ENCODE data around the gene ARSB. TPM values are rescaled to one million over a fixed set of nuclear protein-coding genes. Genes with fewer than 3 reads are reported as not detected.

Gene ARSB
- total RNA-seq, 2 experiments from 2014 or later: 7.6 to 8.0 TPM

DNA sequence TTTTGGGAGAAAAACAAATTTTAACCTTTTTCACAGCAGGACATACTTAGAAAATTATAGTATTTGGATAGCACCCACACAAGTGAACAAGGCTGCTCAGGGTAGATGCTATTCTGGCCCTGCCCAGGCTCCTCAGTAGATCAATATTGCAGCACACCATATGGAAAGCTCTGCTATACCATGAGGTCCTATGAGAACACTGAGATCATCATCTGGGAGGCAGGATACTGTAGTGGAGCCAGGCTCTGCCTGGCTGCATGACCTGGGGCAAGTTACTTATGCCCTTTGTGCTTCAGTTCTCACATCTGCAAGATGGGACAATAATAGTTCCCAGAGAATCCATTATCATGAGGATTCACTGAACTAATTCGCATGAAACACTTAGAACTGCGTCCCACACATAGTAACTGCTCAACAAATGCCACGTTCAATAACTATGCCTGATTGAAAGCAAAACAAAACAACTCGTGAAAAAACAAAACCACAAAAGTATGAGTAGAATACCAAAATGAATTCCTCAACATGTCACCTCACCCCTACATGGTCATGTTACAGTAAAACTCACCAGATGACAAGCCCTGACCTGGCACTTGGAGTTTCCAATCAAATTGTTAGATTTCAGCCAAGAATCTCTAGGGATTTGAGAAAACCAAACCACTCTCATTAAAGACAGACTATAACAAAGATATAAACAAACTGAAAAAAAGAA, 31.9 kb downstream of the ARSB start:
- intact Hi-C loops (cut with DNase I, micrococcal nuclease): no loop called here
- H3K4me3 Mint-ChIP-seq: no peak overlapping the region
- no peak overlapping the region for H3K27ac Mint-ChIP-seq
- peaks cover 11% of the 10 kb centered on the region for H3K36me3 Mint-ChIP-seq (ENCODE audit: low read depth)
- H3K9me3 Mint-ChIP-seq (ENCODE audit: low read depth): no peaks in the 10 kb centered on the region
- ChIA-PET CTCF (interaction anchor here (0.7 kb wide), 1 partner anchor 73 kb away, joined by 3 read pairs; no protein-coding TSS in a partner anchor), POLR2A (no interaction called here)
- DNase-seq (peak; percentile 6), ATAC-seq (peak; percentile 87)
- no peaks in the 10 kb centered on the region for H3K27me3 Mint-ChIP-seq
- peaks cover 11% of the 10 kb centered on the region for H3K4me1 Mint-ChIP-seq

DNA sequence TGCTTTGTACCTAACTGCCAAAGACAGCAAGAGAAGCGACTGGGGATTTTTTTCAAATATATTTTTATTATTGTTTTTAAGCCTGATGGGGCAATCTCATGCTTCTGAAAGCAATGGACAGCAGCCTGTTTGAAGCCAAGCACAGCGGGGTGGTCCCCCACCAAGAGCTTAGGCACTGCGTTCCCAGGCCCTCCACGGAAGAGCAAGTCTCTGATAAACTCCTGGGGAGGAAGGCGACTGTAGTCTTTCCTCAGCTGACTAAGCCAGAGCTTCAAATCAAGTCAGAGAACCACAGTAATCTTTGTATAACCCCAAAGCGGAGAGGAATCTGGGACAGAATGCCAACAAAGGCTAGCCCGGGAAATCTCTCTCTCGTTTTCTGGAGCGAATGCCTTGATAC, 54.4 kb downstream of the ARSB start:
- H3K27me3 Mint-ChIP-seq: no peaks in the 10 kb centered on the region
- no peak overlapping the region for H3K27ac Mint-ChIP-seq
- ATAC-seq (no peak), DNase-seq (no peak)
- H3K4me1 Mint-ChIP-seq: no peaks in the 10 kb centered on the region
- no peak overlapping the region for H3K4me3 Mint-ChIP-seq
- H3K36me3 Mint-ChIP-seq (ENCODE audit: low read depth): no peaks in the 10 kb centered on the region
- intact Hi-C loops (cut with DNase I, micrococcal nuclease): no loop called here
- CTCF ChIA-PET: no interaction called here
- POLR2A ChIA-PET: no interaction called here
- H3K9me3 Mint-ChIP-seq (ENCODE audit: low read depth): no peaks in the 10 kb centered on the region

DNA sequence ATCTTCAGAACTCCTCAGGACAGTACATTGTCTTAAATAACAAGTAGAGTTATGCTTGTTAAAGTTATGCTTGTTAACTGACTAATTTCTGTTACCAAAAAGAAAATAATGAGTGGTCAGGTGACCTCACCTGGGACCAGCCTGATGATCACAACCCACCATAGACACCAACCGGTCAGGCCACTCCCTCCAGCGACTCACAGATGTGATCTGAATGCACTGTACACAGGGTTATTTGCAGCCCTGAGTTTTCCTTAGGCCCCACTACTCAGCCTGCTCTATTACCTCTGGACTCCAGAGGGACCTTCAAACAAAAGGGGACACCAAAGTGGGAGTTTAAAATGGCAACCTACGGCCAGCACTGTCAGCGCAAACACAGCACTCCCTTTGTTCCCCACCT, 55.3 kb downstream of the ARSB start:
- Mint-ChIP-seq H3K27me3 (no peaks in the 10 kb centered on the region), H3K4me3 (no peak overlapping the region), H3K27ac (no peak overlapping the region), H3K9me3 (ENCODE audit: low read depth) (no peaks in the 10 kb centered on the region), H3K4me1 (no peaks in the 10 kb centered on the region), H3K36me3 (ENCODE audit: low read depth) (no peaks in the 10 kb centered on the region)
- ChIA-PET CTCF (interaction anchor here (0.6 kb wide), 1 partner anchor 283 kb away, joined by 3 read pairs; no protein-coding TSS in a partner anchor), POLR2A (no interaction called here)
- DNase-seq: peak; percentile 12
- intact Hi-C loops (cut with DNase I, micrococcal nuclease): no loop called here
- ATAC-seq: peak; percentile 39

DNA sequence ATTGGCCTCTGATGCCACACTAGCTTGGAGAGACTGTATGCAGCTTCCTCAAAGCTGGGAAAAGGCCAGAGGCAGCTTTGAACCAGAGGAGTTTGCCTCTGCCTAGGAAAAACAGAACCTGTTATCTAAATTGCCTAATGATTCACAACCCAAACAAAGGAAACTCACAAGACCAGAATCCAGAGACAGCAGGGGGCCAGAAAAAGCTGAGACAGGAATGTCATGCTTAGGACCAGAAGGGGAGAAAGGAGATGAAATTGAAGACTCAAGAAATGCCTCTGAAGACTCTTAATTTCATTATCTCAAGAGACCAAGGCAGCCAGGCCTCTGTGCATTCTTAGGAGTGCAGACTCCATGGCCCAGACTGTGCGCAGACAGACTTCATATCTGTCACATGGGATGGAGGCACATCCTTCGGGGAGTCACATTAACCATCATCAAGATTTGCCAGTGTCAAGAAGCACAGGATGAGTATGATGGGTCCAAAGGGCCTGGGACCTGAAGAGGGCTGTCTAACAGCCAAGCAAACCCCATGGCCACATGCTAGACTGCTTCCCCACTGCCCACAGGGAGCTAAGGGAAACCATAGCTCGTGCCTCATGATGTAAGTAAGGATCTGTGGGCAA, 57.3 kb downstream of the ARSB start:
- POLR2A ChIA-PET: no interaction called here
- CTCF ChIA-PET: no interaction called here

DNA sequence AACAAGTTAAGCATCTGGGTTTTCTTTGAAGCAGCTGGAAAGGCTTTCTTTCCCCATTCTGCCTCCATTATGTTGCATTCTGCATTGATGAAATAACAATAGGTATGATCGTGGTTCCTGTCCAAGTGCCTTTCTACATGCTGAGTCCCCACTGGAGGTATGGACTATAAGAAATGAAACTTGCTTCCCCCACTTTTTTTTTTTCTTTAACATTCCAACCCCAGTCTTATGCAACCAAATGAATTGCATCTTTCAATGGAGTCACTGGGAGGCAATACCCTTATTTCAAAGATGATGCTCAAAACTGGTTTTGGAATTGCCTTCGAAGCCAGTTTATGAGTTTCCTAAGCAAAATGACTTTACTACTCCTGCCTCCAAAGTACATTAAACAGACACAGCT, 58.9 kb downstream of the ARSB start:
- H3K27ac Mint-ChIP-seq: no peak overlapping the region
- DNase-seq (no peak), ATAC-seq (no peak)
- no peaks in the 10 kb centered on the region for H3K36me3 Mint-ChIP-seq (ENCODE audit: low read depth)
- intact Hi-C loops (cut with DNase I, micrococcal nuclease): no loop called here
- ChIA-PET CTCF (interaction anchor here (0.7 kb wide), 1 partner anchor 454 kb away, joined by 5 read pairs; no protein-coding TSS in a partner anchor), POLR2A (no interaction called here)
- no peak overlapping the region for H3K4me3 Mint-ChIP-seq
- no peaks in the 10 kb centered on the region for H3K27me3 Mint-ChIP-seq
- H3K4me1 Mint-ChIP-seq: no peaks in the 10 kb centered on the region
- H3K9me3 Mint-ChIP-seq (ENCODE audit: low read depth): no peaks in the 10 kb centered on the region

More for the DNA sequence above, 57.3 kb downstream of the ARSB start:
- no peak for ATAC-seq
- Mint-ChIP-seq H3K4me1 (no peaks in the 10 kb centered on the region), H3K9me3 (ENCODE audit: low read depth) (no peaks in the 10 kb centered on the region), H3K27ac (no peak overlapping the region), H3K27me3 (no peaks in the 10 kb centered on the region), H3K36me3 (ENCODE audit: low read depth) (no peaks in the 10 kb centered on the region), H3K4me3 (no peak overlapping the region)
- DNase-seq: no peak
- intact Hi-C loops (cut with DNase I, micrococcal nuclease): no loop called here

DNA sequence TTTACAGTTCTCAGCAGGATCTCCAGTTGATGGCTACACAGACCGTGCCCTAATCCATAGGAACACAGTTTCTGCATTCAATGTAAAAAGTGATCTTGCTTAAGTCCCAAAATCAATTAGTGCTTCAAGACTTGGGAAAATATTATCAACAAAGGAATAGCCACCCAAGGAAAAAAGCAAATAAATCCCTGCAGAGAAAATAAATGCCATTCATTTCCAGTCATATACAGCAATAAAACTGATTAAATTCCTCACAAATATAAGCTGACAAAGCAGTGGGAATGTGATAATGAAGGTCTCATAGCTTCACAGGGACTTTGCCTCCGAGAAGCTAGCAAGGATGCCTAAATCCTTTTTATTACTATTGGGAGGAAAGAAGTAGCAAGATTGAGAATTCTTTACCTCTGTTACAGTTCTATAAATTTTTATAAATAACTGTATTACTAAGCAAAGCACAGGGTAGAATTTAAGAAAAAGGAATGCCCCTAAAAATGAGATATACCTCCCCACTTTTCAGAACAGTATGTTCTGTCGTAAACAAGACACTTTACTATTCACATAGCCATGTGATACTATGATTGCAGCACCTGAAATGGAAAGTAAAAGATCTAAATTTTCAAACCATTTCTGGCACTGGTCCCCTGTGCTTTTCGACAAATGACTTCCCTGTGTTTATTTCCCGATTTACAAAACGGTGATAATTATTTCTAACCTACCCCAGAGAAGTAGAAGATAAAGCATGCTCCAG, 59.8 kb downstream of the ARSB start:
- no peak for ATAC-seq
- Mint-ChIP-seq H3K4me1 (no peaks in the 10 kb centered on the region), H3K27me3 (no peaks in the 10 kb centered on the region), H3K36me3 (ENCODE audit: low read depth) (peaks cover 1% of the 10 kb centered on the region), H3K4me3 (no peak overlapping the region), H3K27ac (no peak overlapping the region), H3K9me3 (ENCODE audit: low read depth) (no peaks in the 10 kb centered on the region)
- ChIA-PET POLR2A (no interaction called here), CTCF (interaction anchor here (0.7 kb wide), 1 partner anchor 453 kb away, joined by 5 read pairs; no protein-coding TSS in a partner anchor)
- no peak for DNase-seq
- intact Hi-C loops (cut with DNase I, micrococcal nuclease): no loop called here

DNA sequence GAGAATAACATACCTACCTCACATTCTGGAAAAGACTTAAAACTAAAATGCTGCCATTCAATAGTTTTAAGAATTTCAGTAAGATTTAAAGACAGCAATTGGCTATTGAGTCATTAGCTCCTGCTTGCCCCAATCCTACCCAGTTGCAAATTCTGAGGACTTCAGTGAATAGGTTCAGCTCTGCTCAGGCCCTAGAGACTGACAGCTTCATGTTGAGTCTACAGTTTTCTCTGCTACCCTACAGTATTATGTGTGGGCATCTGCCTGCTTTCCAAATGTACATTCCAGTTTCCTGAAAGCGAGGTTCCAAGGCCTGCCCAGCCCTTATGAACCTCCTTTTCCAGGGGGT, 61.5 kb downstream of the ARSB start:
- no peaks in the 10 kb centered on the region for H3K27me3 Mint-ChIP-seq
- CTCF ChIA-PET: interaction anchor here (0.6 kb wide), 1 partner anchor 931 kb away, joined by 3 read pairs; no protein-coding TSS in a partner anchor
- H3K9me3 Mint-ChIP-seq (ENCODE audit: low read depth): no peaks in the 10 kb centered on the region
- intact Hi-C loops (cut with DNase I, micrococcal nuclease): no loop called here
- H3K36me3 Mint-ChIP-seq (ENCODE audit: low read depth): peaks cover 1% of the 10 kb centered on the region
- POLR2A ChIA-PET: no interaction called here
- no peaks in the 10 kb centered on the region for H3K4me1 Mint-ChIP-seq
- H3K4me3 Mint-ChIP-seq: no peak overlapping the region
- no peak for DNase-seq
- no peak for ATAC-seq
- no peak overlapping the region for H3K27ac Mint-ChIP-seq

DNA sequence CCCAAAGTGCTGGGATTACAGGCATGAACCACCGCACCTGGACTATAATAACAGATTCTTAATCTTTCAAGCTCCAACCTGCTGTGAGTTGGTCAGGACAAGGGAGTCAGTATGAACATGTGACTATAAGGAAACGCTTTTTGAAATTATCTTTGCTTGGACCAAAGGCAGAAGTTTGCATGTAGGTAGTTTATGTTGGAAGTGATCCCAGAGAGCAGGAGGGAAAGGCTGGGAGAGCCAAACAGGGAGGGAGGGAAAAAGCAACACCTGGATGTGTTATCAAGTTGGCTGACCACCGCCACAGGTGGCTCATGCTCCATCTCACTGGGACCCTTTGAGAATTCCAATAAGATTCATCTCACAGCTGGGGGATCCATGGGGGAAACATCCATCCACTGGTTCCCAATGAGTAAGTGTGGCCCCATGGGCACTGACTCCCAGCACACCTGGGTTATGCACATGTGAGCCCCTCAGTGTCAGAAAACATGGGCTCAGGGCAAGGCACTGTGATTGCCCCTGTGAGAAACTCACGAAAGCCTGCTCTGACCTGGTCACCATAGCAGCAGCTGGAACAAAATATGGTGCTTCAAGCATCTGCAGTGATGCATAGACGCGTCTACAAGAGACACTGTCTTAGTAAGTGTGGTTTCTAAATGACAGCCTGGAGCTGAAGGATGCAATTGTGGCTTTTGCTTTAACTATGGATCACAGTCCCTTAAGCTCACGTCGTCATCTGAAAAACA, 62.1 kb downstream of the ARSB start:
- no peaks in the 10 kb centered on the region for H3K9me3 Mint-ChIP-seq (ENCODE audit: low read depth)
- no peak overlapping the region for H3K4me3 Mint-ChIP-seq
- H3K27ac Mint-ChIP-seq: no peak overlapping the region
- intact Hi-C loops (cut with DNase I, micrococcal nuclease): no loop called here
- no peaks in the 10 kb centered on the region for H3K27me3 Mint-ChIP-seq
- DNase-seq: peak; percentile 17
- ATAC-seq: peak; percentile 90
- H3K4me1 Mint-ChIP-seq: no peaks in the 10 kb centered on the region
- CTCF ChIA-PET: interaction anchor here (0.7 kb wide), 1 partner anchor 386 kb away, joined by 3 read pairs; no protein-coding TSS in a partner anchor
- POLR2A ChIA-PET: no interaction called here
- peaks cover 1% of the 10 kb centered on the region for H3K36me3 Mint-ChIP-seq (ENCODE audit: low read depth)

DNA sequence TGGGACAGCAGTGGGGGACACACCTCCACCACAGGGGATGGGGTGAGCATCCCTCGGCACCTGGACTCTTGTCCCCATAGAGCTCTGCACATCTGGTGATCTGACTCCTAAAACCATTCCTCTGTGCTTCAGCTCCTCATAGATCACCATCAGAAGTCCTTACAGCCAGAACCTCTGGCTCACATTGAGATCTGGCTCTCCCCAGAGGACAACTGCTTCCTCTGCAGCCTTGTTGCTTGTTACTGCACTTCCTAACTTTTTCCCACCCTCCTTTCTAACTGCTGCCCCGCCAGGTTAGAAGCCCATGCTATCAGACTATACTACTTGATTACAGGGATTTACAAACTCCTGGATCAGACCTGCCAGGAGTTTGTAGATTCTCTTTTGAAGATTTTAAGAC, 64.5 kb downstream of the ARSB start:
- ATAC-seq (no peak), DNase-seq (no peak)
- no peaks in the 10 kb centered on the region for H3K27me3 Mint-ChIP-seq
- ChIA-PET CTCF (no interaction called here), POLR2A (no interaction called here)
- H3K27ac Mint-ChIP-seq: peak overlapping the region; percentile 13
- intact Hi-C loops (cut with DNase I, micrococcal nuclease): no loop called here
- no peak overlapping the region for H3K4me3 Mint-ChIP-seq
- H3K4me1 Mint-ChIP-seq: no peaks in the 10 kb centered on the region
- no peaks in the 10 kb centered on the region for H3K9me3 Mint-ChIP-seq (ENCODE audit: low read depth)
- peaks cover 1% of the 10 kb centered on the region for H3K36me3 Mint-ChIP-seq (ENCODE audit: low read depth)

DNA sequence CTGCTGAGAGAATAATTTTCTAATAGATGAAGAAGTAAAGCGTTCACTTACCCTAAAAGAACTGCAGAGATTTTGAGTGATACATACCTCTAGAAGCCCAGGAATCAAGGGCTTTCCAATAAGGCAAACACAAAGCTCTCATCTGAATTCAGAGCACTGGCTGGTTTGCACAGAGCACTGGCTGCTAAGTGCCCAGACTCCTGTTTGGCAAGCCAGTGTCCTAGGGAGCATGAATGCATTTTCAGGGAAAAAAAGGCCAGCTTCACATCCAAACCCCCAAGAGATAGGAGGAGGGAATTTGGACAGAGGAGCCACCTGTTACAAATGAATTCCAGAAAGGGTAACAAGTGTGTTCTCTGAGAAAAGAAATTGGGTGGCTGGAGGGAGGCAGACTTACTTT, 65.3 kb downstream of the ARSB start:
- DNase-seq: no peak
- ChIA-PET CTCF (no interaction called here), POLR2A (no interaction called here)
- H3K27ac Mint-ChIP-seq: no peak overlapping the region
- H3K4me1 Mint-ChIP-seq: no peaks in the 10 kb centered on the region
- no peaks in the 10 kb centered on the region for H3K27me3 Mint-ChIP-seq
- intact Hi-C loops (cut with DNase I, micrococcal nuclease): no loop called here
- peaks cover 1% of the 10 kb centered on the region for H3K36me3 Mint-ChIP-seq (ENCODE audit: low read depth)
- ATAC-seq: no peak
- H3K4me3 Mint-ChIP-seq: no peak overlapping the region
- H3K9me3 Mint-ChIP-seq (ENCODE audit: low read depth): no peaks in the 10 kb centered on the region

DNA sequence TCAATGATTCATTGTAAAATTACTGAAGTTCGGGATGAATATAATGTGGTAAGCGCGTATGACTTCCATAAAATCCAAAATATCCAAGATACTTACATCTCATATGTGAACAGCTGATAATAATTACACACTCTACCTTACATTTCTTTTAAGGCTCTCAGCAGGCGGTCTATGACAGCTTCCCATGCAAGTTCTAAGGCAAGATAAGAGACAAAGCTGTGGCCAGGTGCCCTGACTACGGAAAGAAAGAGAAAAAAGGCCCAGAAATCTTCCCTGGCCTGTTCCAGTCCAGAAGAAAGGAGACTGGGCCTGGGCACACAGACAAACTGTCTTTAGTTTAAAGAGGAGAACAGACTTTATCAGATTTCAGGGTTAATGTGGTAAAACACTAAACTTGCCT, 69.1 kb downstream of the ARSB start:
- DNase-seq (no peak), ATAC-seq (no peak)
- Mint-ChIP-seq H3K27me3 (no peaks in the 10 kb centered on the region), H3K9me3 (ENCODE audit: low read depth) (no peaks in the 10 kb centered on the region), H3K27ac (no peak overlapping the region), H3K4me3 (no peak overlapping the region), H3K36me3 (ENCODE audit: low read depth) (peaks cover 4% of the 10 kb centered on the region), H3K4me1 (no peaks in the 10 kb centered on the region)
- ChIA-PET CTCF (no interaction called here), POLR2A (no interaction called here)
- intact Hi-C loops (cut with DNase I, micrococcal nuclease): no loop called here

Data from activated CD4-positive, alpha-beta T cell treated with anti-CD3 and anti-CD28 coated beads for 36 hours (primary cell).